Endothelial cell of umbilical vein (primary cell): ENCODE measurements around the gene CALN1.

Source experiments
- EZH2 ChIP-seq: IDR thresholded peaks from 2 replicates; pipeline ENCODE4 v1.6.1; 2012; ENCODE audit warnings: borderline replicate concordance, low read depth, mild to moderate bottlenecking, moderate library complexity, low read length, inconsistent platforms; ENCODE audit not compliant: severe bottlenecking
- JUN ChIP-seq: IDR thresholded peaks from 2 replicates; pipeline ENCODE4 v1.6.1; 2011; ENCODE audit warnings: borderline replicate concordance, low read depth; ENCODE audit not compliant: insufficient read length, insufficient read depth
- MYC ChIP-seq: IDR thresholded peaks from one replicate; pipeline ENCODE4 v1.6.1; 2011; ENCODE audit warnings: mild to moderate bottlenecking, low read depth, low read length
- POLR2A ChIP-seq: IDR thresholded peaks from 2 replicates; pipeline ENCODE4 v1.6.1; 2012; ENCODE audit warnings: low read depth, mild to moderate bottlenecking, control low read depth, low read length
- POLR2AphosphoS5 ChIP-seq: IDR thresholded peaks from 2 replicates; pipeline ENCODE4 v1.6.1; 2012; ENCODE audit warnings: low read depth, mild to moderate bottlenecking, control low read depth, low read length, moderate library complexity; ENCODE audit not compliant: insufficient read depth
- TF ChIP-seq, protein P1 (sequence below), 2 donors: IDR thresholded peaks; 1 replicate in 1 of 2; 2 replicates in 1 of 2; pipeline ENCODE4 v1.5.1; 2011; ENCODE audit warnings: low read length in 2 of 2, mild to moderate bottlenecking in 2 of 2, moderate library complexity in 2 of 2, control low read depth in 1 of 2, inconsistent platforms in 1 of 2, low read depth in 1 of 2; ENCODE audit not compliant: insufficient read depth in 1 of 2; ENCODE audit errors: extremely low read depth in 1 of 2
- TF ChIP-seq, protein P2 (sequence below): IDR thresholded peaks from 2 replicates; pipeline ENCODE4 v1.6.1; 2011; ENCODE audit not compliant: insufficient read depth, insufficient read length

- TF ChIP-seq, protein P1, sequence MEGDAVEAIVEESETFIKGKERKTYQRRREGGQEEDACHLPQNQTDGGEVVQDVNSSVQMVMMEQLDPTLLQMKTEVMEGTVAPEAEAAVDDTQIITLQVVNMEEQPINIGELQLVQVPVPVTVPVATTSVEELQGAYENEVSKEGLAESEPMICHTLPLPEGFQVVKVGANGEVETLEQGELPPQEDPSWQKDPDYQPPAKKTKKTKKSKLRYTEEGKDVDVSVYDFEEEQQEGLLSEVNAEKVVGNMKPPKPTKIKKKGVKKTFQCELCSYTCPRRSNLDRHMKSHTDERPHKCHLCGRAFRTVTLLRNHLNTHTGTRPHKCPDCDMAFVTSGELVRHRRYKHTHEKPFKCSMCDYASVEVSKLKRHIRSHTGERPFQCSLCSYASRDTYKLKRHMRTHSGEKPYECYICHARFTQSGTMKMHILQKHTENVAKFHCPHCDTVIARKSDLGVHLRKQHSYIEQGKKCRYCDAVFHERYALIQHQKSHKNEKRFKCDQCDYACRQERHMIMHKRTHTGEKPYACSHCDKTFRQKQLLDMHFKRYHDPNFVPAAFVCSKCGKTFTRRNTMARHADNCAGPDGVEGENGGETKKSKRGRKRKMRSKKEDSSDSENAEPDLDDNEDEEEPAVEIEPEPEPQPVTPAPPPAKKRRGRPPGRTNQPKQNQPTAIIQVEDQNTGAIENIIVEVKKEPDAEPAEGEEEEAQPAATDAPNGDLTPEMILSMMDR (IDR thresholded peaks at IDR 0.05; ENCODE audit: extremely low read depth in 1 of 2, insufficient read depth in 1 of 2, low read depth in 1 of 2, low read length in 2 of 2), result no peak
- no peak for TF ChIP-seq JUN
- no peak for TF ChIP-seq EZH2
- no peak for TF ChIP-seq POLR2A
- TF ChIP-seq, protein P2, sequence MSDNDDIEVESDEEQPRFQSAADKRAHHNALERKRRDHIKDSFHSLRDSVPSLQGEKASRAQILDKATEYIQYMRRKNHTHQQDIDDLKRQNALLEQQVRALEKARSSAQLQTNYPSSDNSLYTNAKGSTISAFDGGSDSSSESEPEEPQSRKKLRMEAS, result no peak
- TF ChIP-seq POLR2AphosphoS5, result no peak
- TF ChIP-seq MYC, result no peak
Measured at GRCh38 chr7:71766016-71766415, 646.1 kb downstream of the CALN1 start.
